ENCODE results near the gene MADCAM1. TPM values are rescaled to one million over a fixed set of nuclear protein-coding genes. Genes with fewer than 3 reads are reported as not detected.

The MADCAM1 gene
- total and polyA plus RNA-seq, 2 of the 8 experiments (the other 6 are each of a cell fraction or from before 2014, with no cell fraction given): 2.3 to 3.0 TPM

DNA sequence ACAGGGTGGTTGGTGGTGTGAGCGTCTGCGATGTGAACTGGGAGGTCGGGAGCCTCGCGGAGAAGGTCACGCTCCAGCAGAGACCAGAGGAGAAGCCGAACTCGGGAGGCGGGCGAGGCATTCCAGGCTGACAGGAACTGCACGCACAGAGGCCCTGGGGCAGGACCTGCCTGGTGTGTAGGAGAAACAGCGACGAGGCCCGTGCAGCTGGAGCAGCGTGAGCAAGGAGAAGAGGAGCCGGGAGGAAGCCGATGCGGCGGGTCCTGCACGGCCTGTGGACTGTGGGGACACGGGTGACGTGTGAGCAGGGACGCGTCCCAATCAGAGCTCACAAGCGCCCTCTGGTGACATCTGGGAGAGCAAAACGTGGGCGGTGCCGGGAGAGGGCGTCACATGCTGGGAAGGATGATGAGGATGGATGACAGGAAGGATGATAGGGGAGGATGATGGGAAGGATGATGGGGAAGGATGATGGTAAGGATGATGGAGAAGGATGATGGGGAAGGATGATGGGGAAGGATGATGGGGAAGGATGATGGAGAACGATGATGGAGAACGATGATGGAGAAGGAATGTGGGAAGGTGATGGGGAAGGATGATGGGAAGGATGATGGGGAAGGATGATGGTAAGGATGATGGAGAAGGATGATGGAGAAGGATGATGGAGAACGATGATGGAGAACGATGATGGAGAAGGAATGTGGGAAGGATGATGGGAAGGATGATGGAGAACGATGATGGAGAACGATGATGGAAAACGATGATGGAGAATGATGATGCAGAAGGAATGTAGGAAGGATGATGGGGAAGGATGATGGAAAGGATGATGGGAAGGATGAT lies 16.1 kb upstream of the MADCAM1 start (continued):
- TF ChIP-seq KDM1A (IDR thresholded peaks at IDR 0.05; ENCODE audit: borderline replicate concordance, low read length): peak; percentile 72; the same call in 1 of the 2 replicates
- no peak for TF ChIP-seq POLR2AphosphoS5 (IDR thresholded peaks at IDR 0.05; ENCODE audit: low read depth, low read length)
- no peak for TF ChIP-seq FOSL1 (IDR thresholded peaks at IDR 0.05; ENCODE audit: insufficient read depth, low read depth, low read length)
- TF ChIP-seq HDAC2 (IDR thresholded peaks at IDR 0.05; ENCODE audit: borderline replicate concordance in 1 of 2, low read depth in 2 of 2, low read length in 2 of 2): 0 out of 4 replicates have a peak, but pooled peaks have one; percentile 43 to 53
- TF ChIP-seq TAF7 (optimal IDR thresholded peaks at IDR 0.05; ENCODE audit: borderline replicate concordance, low read depth, low read length): no peak
- TF ChIP-seq EP300 (IDR thresholded peaks at IDR 0.05; ENCODE audit: borderline replicate concordance in 1 of 2, low read depth in 2 of 2, low read length in 2 of 2): no peak
- TF ChIP-seq MAFK (IDR thresholded peaks at IDR 0.05; ENCODE audit: low read depth, low read length): no peak
- no peak for TF ChIP-seq BRCA1 (IDR thresholded peaks at IDR 0.05; ENCODE audit: low read depth, low read length)
- TF ChIP-seq, protein P1, sequence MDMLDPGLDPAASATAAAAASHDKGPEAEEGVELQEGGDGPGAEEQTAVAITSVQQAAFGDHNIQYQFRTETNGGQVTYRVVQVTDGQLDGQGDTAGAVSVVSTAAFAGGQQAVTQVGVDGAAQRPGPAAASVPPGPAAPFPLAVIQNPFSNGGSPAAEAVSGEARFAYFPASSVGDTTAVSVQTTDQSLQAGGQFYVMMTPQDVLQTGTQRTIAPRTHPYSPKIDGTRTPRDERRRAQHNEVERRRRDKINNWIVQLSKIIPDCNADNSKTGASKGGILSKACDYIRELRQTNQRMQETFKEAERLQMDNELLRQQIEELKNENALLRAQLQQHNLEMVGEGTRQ (IDR thresholded peaks at IDR 0.05; ENCODE audit: low read length): peak; percentile 45; the same call in 1 of the 2 replicates
- TF ChIP-seq KDM4A (IDR thresholded peaks at IDR 0.05; ENCODE audit: low read depth, low read length, severe bottlenecking): no peak
- peak in 1 of 2 experiments; percentile 54; a peak in 1 of 4 replicates for TF ChIP-seq SIN3A (conservative IDR thresholded peaks at IDR 0.05 in 1 of 2, IDR thresholded peaks at IDR 0.05 in 1 of 2; ENCODE audit: low read depth in 1 of 2, low read length in 2 of 2)
- no peak for TF ChIP-seq RNF2 (IDR thresholded peaks at IDR 0.05; ENCODE audit: borderline replicate concordance, low read depth, low read length, missing control alignments, poor library complexity, severe bottlenecking)
- no peak for TF ChIP-seq JUN (IDR thresholded peaks at IDR 0.05; ENCODE audit: low read depth, low read length)
